GM19193 (cell line): Measurements from ENCODE around the gene NDUFV3.

Experiments
- POLR2A ChIP-seq: IDR thresholded peaks from 4 replicates; pipeline ENCODE4 v1.6.1; 2011; ENCODE audit not compliant: insufficient read depth, insufficient read length; ENCODE audit errors: extremely low read depth

Gene NDUFV3

DNA sequence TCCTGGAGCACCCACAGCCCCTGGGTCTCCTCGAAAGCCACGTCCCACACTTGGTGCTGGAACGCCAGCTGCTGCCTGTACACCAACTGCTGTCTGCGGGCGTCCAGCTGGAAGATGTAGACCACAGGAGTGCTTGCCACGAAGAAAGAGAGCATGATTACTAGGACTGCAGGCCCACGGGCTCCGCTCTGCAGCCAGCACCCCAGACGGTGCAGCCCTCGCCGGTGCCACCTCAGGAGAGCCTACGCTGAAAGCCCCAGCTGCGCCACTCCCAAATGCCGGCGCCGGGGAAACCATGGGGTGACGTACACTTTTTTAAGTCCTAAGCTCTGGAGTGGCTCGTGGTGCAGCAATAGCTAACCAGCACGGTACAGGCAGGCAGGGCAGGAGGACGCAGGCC is 39.5 kb upstream of the NDUFV3 start:
- no peak for TF ChIP-seq POLR2A

DNA sequence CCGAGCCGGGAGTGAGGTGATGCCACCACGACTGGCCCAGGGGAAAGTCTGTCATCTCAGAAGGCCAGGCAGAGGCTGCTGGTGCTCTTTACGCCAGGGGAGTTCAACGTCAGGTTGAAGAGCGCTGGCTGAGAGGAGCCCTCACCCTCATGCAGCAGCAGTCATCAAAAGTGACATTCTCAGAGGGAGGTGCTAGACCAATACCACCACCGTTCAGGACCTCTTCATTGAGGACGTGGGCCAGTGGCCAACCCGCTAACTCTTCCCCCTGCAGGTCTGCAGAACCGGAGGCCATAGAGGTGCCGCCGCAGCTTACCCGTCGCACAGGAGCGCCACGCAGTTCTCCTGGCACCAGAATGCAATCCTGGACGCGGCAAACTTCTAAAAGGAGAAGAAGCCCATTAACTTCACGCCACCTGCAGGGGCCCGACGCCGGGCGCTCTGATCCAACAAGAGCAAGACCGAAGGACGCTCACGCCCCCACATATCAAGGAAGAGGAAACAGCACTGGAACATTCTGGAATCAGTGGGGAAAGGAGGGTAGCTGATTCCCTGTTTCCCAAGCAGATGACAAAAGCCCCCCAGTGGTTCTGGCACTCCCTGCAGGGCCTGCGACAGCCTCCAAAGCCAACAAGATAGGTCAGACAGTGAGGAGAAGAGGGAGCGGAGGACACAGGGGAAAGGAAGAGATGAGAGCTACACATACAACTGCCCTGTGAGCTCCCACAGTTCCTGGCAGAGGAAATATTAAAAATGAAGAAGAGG is 38.7 kb upstream of the NDUFV3 start:
- no peak for TF ChIP-seq POLR2A

GRCh38 chr21:42855171-42855936 is 37.8 kb upstream of the NDUFV3 start:
- TF ChIP-seq POLR2A, result no peak

DNA sequence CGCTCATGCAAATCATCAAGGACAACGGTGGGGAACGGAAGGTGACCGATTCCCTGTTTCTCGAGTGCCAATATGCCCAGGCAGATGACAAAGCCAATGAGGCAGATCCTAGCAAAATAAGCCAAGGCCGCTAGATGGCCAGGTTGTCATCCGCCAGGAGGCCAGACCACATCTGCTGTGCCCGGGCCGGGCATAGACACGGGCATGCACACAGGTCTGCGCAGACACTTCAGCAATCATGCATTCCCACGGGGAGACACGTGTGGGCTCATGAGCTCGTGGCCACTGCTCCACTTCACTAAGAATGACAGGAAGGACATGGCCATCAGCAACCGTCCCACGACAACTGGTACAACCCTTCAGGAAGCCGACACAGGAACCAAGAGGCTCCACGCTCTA is 37.2 kb upstream of the NDUFV3 start:
- no peak for TF ChIP-seq POLR2A

DNA sequence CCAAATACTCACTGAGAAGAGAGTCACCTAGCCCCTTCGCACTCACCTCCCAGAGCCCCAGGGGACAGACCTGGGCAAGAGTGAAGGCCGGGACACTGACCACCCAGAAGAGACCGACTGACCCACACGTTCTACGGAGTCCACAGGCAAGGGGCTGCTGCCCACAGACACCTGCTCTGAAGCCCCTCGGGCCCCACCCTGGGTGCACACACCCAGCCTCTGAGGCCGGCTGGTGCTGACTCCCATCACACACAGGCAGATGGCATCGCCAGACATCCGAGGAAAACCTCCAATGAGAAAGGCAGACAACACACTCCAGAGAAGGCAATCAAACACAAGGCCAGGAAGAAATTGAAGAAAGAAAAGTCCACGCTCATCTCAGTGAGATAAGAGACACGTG is 35.9 kb upstream of the NDUFV3 start:
- no peak for TF ChIP-seq POLR2A

GRCh38 chr21:42858185-42858847 is 34.8 kb upstream of the NDUFV3 start:
- TF ChIP-seq POLR2A, result no peak

DNA sequence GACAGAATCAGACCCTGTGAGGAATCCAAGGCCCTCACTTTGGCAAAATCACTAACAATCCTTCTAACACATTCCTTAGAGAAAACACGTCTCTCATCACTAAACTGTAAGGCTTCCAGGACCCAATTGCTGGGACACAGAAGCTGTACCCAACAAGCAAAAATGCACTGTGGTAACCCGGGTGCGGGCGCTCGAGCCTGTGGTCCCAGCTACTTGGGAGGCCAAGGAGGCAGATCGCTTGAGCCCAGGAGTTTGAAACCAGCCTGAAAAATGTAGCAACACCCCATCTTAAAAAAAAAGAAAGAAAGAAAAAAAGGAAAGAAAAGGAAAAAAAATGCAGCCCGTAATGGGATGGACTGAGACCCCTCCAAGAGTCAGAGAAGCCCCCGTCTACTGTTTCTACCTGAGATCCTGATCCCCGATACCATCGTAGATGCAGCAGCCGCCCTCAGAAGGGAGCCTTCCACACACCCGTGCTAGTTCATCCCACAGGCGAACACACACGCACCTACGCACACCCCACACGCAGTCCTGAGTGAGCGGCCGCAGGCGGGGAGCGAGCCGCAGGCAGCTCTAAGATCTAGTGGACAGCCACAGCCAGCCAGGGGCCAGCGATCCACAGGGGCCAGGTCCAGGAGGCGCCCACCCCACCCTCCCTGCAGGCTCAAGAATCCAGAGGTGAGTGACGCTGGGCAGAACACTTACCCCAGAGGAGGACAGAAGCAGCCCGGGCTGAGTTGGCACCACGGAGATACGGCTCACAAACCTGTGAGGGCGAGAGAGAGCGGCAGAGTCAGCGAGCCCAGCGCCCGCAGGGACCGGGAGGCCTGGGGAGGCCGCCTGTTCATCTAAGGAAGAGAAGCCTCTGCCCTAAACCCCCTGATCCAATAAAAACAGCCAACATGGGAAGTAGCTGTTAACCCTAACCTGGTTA is 33.9 kb upstream of the NDUFV3 start:
- no peak for TF ChIP-seq POLR2A

DNA sequence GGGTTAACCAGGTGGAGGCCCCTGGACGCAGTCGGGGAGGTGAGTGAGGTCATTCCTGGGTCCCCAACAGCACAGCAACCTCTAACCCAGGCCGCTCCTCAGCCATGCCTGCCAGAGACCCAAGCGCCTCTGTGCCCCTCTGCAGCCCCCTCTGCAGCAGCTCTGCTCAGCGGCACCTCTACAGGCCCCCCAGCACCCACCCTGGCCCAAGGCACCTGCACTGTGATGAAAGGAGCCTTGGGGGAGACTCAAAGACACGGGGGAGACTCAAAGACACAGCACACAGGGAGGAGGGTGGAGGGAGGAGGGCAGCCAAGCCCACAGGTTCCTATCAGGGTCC is 33.2 kb upstream of the NDUFV3 start:
- no peak for TF ChIP-seq POLR2A

DNA sequence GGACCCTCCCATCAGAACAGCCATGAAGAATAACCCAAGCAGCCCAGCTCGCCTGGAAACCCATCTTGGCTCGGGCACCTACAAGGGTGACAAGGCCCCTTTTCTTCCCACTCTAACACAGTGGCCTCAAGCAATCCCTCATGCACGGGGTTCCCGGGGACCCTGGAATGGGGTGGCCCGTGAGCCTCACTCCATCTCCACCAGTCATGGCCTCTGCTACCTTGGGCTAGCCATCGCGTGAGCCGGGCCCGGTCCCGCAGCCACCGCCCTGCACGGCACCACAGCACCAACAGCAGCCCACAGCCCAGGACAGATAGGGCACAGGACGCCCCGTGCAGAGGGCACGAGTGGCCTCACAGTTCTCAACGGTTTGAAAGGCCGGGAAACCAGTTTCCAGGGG is 32.8 kb upstream of the NDUFV3 start:
- TF ChIP-seq POLR2A, result no peak

GRCh38 chr21:42861311-42861847 is 31.7 kb upstream of the NDUFV3 start:
- TF ChIP-seq POLR2A, result no peak

DNA sequence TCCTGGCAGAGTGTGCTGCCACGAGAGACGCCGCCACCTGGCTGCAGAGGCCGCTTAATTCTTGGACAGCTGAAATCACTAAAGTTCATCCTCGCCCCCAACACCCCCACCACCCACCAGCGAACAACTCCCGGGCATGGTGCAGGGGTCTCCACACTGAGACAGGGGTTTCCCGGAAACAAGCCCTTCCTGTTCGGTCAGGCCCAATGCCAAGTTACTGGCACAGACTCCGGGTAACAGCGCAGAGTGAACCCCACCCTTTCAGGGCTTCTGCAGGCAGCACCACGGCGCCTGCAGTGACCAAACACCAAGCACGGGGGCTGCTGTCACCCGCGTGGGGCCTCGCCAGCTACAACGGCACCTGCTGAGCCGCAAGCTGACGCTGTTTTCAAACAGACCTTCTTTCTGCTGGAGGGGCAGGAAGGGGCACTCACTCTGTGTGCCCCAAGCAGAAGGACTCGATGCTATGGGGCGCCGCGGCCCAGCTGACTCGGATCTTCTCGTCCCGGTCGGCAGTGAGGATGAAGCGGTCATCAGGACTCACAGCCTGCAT is 31.2 kb upstream of the NDUFV3 start:
- no peak for TF ChIP-seq POLR2A

DNA sequence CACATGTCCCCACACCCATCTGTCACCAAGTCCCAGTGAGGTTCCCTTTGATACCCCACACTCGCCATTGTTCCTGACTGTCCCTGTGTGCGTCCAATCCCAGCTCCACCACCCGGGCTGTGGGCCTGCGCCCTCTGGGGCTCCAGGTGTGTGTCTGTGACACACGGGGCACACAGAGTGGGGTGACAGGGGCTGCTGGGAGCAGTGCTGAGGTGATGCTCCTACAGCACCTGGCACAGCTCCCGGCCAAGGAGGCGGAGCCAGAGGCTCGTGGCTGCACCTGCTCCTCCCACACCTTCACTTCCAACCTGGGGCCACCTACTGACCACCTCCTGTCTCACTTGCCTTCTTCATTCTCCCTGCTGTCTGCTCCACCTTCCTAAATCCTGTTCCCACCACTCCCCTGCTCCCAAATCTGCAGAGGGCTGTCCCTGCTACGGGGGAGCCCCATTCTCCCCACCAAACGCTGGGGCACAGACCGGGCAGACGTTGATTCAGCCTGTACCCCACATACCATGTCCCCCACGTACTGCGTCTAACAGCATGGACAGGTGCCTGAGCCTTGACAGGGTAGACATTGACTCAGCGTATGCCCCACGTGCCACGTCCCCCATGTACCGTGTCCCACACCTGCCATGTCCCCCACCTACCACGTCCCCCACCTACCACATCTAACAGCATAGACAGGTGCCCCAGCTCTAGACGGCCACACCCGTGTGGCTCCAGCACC is 30.2 kb upstream of the NDUFV3 start:
- TF ChIP-seq POLR2A, result no peak

DNA sequence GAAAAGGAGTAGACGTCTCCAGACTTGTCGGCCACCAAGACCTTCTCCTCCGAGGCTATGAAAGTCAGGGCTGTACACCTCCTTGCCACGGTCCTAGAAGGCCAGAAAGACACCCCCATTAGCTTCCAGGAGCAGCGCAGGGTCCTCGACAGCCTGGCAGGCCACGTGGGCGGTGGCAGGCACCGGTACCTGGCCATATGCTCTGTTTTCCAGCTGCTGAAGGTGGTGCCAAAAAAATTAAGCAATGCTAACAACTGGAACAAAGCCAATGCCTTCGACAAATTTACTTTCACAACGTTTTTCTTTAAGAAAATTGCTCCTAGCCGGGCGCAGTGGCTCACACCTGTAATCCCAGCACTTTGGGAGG is 29.6 kb upstream of the NDUFV3 start:
- TF ChIP-seq POLR2A, result no peak

DNA sequence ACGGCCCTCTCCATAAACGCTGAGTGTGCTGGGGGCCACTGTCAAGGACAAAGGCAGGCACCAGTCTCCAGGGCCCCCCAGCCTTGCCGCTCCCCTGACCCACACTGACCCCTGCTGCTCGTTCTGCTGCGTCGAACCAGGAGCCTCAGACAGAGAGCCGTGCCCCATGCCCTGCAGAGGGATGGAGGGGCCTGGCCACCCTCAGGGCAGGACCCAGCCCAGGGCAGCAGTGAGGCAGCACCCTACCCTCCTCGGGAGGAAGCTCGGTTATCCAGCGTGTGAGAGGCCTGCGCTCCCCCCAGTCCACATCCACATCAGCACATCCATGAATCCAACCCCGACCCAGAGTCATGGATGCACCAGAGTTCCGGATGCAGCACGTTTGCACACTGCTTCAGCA is 28.8 kb upstream of the NDUFV3 start:
- TF ChIP-seq POLR2A, result no peak
